HG03378 (cell line): ENCODE results near the gene SERHL2.
"Not testable (repeated sequence)": the region's sequence is repeated elsewhere in the genome, so short reads cannot be mapped to it uniquely, and the experiment has no call there.

Experiments
- ATAC-seq: cut with Tn5 transposase; IDR thresholded peaks from one replicate; pipeline ENCODE4 v1.9.1; 2021; ENCODE audit warnings: mild to moderate bottlenecking, moderate library complexity; ENCODE audit not compliant: unreplicated experiment

SERHL2 gene

GRCh38 chr22:42571068-42571467 lies 17.3 kb downstream of the SERHL2 start:
- not testable (repeated sequence) for ATAC-seq

- not testable (repeated sequence) for ATAC-seq
Observed at GRCh38 chr22:42574046-42574445, 20.3 kb downstream of the SERHL2 start.

- not testable (repeated sequence) for ATAC-seq
Observed at GRCh38 chr22:42574468-42574867, 20.7 kb downstream of the SERHL2 start.

- not testable (repeated sequence) for ATAC-seq
Observed at GRCh38 chr22:42575996-42576574, 22.3 kb downstream of the SERHL2 start.

- ATAC-seq: not testable (repeated sequence)
Observed at GRCh38 chr22:42577141-42577540, 23.4 kb downstream of the SERHL2 start.

GRCh38 chr22:42577623-42578240 lies 24.0 kb downstream of the SERHL2 start:
- no peak for ATAC-seq

GRCh38 chr22:42580040-42580439 lies 26.3 kb downstream of the SERHL2 start:
- not testable (repeated sequence) for ATAC-seq

GRCh38 chr22:42581194-42581761 lies 27.5 kb downstream of the SERHL2 start:
- ATAC-seq: not testable (repeated sequence)

- no peak for ATAC-seq
Observed at GRCh38 chr22:42581762-42582716, 28.3 kb downstream of the SERHL2 start.

- ATAC-seq: no peak
Observed at GRCh38 chr22:42582987-42583386, 29.2 kb downstream of the SERHL2 start.

- no peak for ATAC-seq
Observed at GRCh38 chr22:42584364-42584940, 30.7 kb downstream of the SERHL2 start.

- ATAC-seq: no peak
Observed at GRCh38 chr22:42585096-42585495, 31.3 kb downstream of the SERHL2 start.

- ATAC-seq: no peak
Observed at GRCh38 chr22:42586381-42586780, 32.6 kb downstream of the SERHL2 start.

GRCh38 chr22:42587588-42588175 lies 33.9 kb downstream of the SERHL2 start:
- no peak for ATAC-seq

- ATAC-seq: no peak
Observed at GRCh38 chr22:42591987-42592386, 38.2 kb downstream of the SERHL2 start.

GRCh38 chr22:42595434-42595833 lies 41.7 kb downstream of the SERHL2 start:
- ATAC-seq: no peak

GRCh38 chr22:42596336-42596735 lies 42.6 kb downstream of the SERHL2 start:
- no peak for ATAC-seq

GRCh38 chr22:42596863-42597530 lies 43.2 kb downstream of the SERHL2 start:
- no peak for ATAC-seq

GRCh38 chr22:42601879-42602465 lies 48.2 kb downstream of the SERHL2 start:
- ATAC-seq: no peak

GRCh38 chr22:42602470-42602869 lies 48.7 kb downstream of the SERHL2 start:
- ATAC-seq: no peak
